HUES6 (cell line): Measurements from ENCODE around the gene CNTN2.

Experiments used
- H3K27ac ChIP-seq: 2 replicates; pipeline ENCODE4 v1.7.0; 2013; ENCODE audit warnings: low read depth, mild to moderate bottlenecking, low read length, inconsistent platforms
- H3K27me3 ChIP-seq: 2 replicates; pipeline ENCODE4 v1.6.1; 2013; ENCODE audit warnings: low read length; ENCODE audit not compliant: control insufficient read depth, insufficient read depth
- H3K36me3 ChIP-seq: 2 replicates; pipeline ENCODE4 v1.6.1; 2013; ENCODE audit warnings: low read length; ENCODE audit not compliant: control insufficient read depth, insufficient read depth
- H3K4me1 ChIP-seq: 2 replicates; pipeline ENCODE4 v1.6.1; 2013; ENCODE audit warnings: low read length; ENCODE audit not compliant: control insufficient read depth, insufficient read depth
- H3K4me3 ChIP-seq: 2 replicates; pipeline ENCODE4 v1.5.1; 2013; ENCODE audit warnings: low read depth, low read length
- H3K9ac ChIP-seq: one replicate; pipeline ENCODE4 v1.6.1; 2013; ENCODE audit warnings: mild to moderate bottlenecking, low read length
- H3K9me3 ChIP-seq: 2 replicates; pipeline ENCODE4 v1.6.1; 2013; ENCODE audit warnings: low read depth, low read length; ENCODE audit not compliant: control insufficient read depth, insufficient read depth

The CNTN2 gene

GRCh38 chr1:205041998-205042910, 758 bp upstream of the CNTN2 start:
- H3K36me3 ChIP-seq: no peaks in the 10 kb centered on the region
- no peak overlapping the region for H3K4me3 ChIP-seq
- no peak overlapping the region for H3K9ac ChIP-seq
- peaks cover 25% of the 10 kb centered on the region for H3K4me1 ChIP-seq
- peaks cover 97% of the 10 kb centered on the region for H3K27me3 ChIP-seq
- no peak overlapping the region for H3K27ac ChIP-seq
- no peaks in the 10 kb centered on the region for H3K9me3 ChIP-seq

GRCh38 chr1:205043866-205044265, 854 bp downstream of the CNTN2 start:
- Histone ChIP-seq H3K9me3 (no peaks in the 10 kb centered on the region), H3K27ac (no peak overlapping the region), H3K4me1 (peaks cover 25% of the 10 kb centered on the region), H3K9ac (no peak overlapping the region), H3K36me3 (no peaks in the 10 kb centered on the region), H3K27me3 (peaks cover 88% of the 10 kb centered on the region), H3K4me3 (no peak overlapping the region)

DNA sequence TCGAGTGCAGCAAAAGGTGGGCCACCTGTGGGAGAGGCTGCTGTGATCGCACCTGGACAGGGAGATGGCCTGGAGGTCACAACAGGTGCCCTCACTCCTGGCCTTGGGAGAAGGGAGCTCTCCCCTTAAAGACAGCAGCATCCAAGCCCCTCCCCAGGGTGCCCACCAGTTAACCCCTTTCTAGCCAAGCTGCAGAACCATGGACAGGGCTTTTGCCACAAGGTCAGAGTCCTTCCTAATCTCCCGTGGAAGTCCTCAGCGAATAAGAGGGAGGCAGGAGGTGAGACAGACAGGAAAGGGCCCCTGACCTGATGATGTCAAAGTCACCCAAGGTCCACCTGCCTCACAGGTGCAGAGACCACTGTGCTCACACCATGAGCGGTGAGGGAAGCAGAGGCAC, 1.7 kb downstream of the CNTN2 start:
- no peaks in the 10 kb centered on the region for H3K9me3 ChIP-seq
- H3K36me3 ChIP-seq: no peaks in the 10 kb centered on the region
- H3K9ac ChIP-seq: no peak overlapping the region
- H3K4me3 ChIP-seq: no peak overlapping the region
- H3K4me1 ChIP-seq: peaks cover 25% of the 10 kb centered on the region
- H3K27me3 ChIP-seq: peaks cover 84% of the 10 kb centered on the region
- no peak overlapping the region for H3K27ac ChIP-seq

DNA sequence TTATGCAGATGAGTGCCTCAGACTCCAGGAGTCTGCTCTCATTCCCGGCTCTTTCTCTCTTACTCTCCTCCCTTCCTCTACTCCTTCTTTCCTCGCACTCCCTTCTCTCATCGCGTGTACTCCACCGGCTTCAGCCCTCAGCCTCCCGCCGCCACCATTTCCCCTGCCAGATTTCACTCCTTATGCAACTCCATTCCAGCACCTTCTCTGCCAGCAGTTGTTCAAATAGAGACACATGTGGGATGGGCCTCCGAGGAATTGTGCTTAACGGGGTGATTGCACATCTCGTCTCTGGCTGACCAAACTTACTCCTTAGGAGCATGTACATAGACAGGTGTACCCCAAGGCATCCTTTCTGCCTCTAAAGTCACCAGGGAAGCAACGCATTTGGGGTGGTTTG, 2.1 kb downstream of the CNTN2 start:
- peaks cover 81% of the 10 kb centered on the region for H3K27me3 ChIP-seq
- no peak overlapping the region for H3K27ac ChIP-seq
- H3K36me3 ChIP-seq: no peaks in the 10 kb centered on the region
- no peak overlapping the region for H3K4me3 ChIP-seq
- no peaks in the 10 kb centered on the region for H3K9me3 ChIP-seq
- H3K9ac ChIP-seq: no peak overlapping the region
- peaks cover 25% of the 10 kb centered on the region for H3K4me1 ChIP-seq

DNA sequence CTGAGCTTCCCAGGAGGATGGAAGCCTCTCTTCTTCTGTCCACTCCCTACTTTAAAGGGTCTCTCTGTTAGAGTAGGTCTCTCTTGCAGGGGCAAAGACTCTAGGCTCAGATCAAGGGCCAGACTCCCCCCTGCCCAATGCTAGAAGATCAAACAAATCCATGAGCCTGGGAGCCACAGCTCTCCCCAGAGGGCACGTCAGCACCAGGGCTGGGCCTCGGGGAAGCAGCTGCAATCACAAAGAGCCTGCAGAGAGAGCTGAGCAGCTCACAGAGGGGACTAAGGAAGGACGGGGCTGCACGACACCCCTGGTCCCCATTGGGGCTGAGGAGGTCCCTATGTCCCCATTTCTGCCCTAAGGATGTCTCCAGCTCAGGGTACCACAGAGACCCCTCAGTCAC, 3.9 kb downstream of the CNTN2 start:
- Histone ChIP-seq H3K27ac (no peak overlapping the region), H3K9me3 (no peaks in the 10 kb centered on the region), H3K27me3 (peaks cover 67% of the 10 kb centered on the region), H3K4me1 (peaks cover 25% of the 10 kb centered on the region), H3K4me3 (no peak overlapping the region), H3K9ac (no peak overlapping the region), H3K36me3 (no peaks in the 10 kb centered on the region)

DNA sequence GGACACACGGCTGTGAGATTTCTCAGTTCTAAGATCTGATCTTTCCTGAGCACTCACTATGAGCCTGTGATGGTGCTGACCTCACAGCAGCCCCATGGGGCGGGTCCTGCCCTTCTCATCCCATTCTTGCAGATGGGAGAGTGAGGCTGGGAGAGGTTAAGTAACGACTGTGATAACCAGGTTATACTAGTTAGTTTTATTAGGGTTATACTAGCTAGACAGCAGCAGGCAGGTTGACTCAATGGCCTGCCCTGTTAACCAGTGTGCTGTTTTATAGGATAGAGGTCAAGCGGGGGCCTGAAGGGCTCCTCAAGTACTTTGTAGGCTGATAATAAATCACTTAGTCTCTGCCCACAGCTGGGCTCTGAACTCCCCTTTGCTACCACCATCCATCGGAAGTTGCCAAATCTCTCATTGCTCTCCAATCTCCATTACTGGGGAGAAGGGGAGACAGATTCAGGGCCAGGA, 4.8 kb downstream of the CNTN2 start:
- Histone ChIP-seq H3K27ac (no peak overlapping the region), H3K9ac (no peak overlapping the region), H3K4me1 (peaks cover 25% of the 10 kb centered on the region), H3K36me3 (no peaks in the 10 kb centered on the region), H3K27me3 (peaks cover 58% of the 10 kb centered on the region), H3K9me3 (no peaks in the 10 kb centered on the region), H3K4me3 (no peak overlapping the region)

- H3K9me3 ChIP-seq: no peaks in the 10 kb centered on the region
- no peak overlapping the region for H3K9ac ChIP-seq
- H3K4me1 ChIP-seq: peaks cover 24% of the 10 kb centered on the region
- no peak overlapping the region for H3K27ac ChIP-seq
- no peaks in the 10 kb centered on the region for H3K36me3 ChIP-seq
- H3K27me3 ChIP-seq: peaks cover 52% of the 10 kb centered on the region
- H3K4me3 ChIP-seq: no peak overlapping the region
Measured at GRCh38 chr1:205048382-205048781, 5.4 kb downstream of the CNTN2 start.

GRCh38 chr1:205049479-205049878, 6.5 kb downstream of the CNTN2 start:
- no peak overlapping the region for H3K9ac ChIP-seq
- no peaks in the 10 kb centered on the region for H3K9me3 ChIP-seq
- no peaks in the 10 kb centered on the region for H3K36me3 ChIP-seq
- H3K4me1 ChIP-seq: peaks cover 16% of the 10 kb centered on the region; the same call in 1 of the 2 replicates
- H3K27ac ChIP-seq: no peak overlapping the region
- H3K27me3 ChIP-seq: peaks cover 45% of the 10 kb centered on the region
- no peak overlapping the region for H3K4me3 ChIP-seq

- Histone ChIP-seq H3K4me3 (no peak overlapping the region), H3K27me3 (peaks cover 25% of the 10 kb centered on the region; the same call in 1 of the 2 replicates), H3K9ac (no peak overlapping the region), H3K36me3 (no peaks in the 10 kb centered on the region), H3K9me3 (no peaks in the 10 kb centered on the region), H3K4me1 (no peaks in the 10 kb centered on the region), H3K27ac (no peak overlapping the region)
Measured at GRCh38 chr1:205052690-205053089, 9.7 kb downstream of the CNTN2 start.

- H3K27ac ChIP-seq: no peak overlapping the region
- peaks cover 22% of the 10 kb centered on the region; the same call in 1 of the 2 replicates for H3K27me3 ChIP-seq
Measured at GRCh38 chr1:205053296-205053695, 10.3 kb downstream of the CNTN2 start.

GRCh38 chr1:205054013-205054412, 11.0 kb downstream of the CNTN2 start:
- H3K36me3 ChIP-seq: no peaks in the 10 kb centered on the region
- no peak overlapping the region for H3K27ac ChIP-seq
- peaks cover 22% of the 10 kb centered on the region; the same call in 1 of the 2 replicates for H3K27me3 ChIP-seq
- no peak overlapping the region for H3K9ac ChIP-seq
- H3K4me3 ChIP-seq: no peak overlapping the region
- no peaks in the 10 kb centered on the region for H3K9me3 ChIP-seq
- no peaks in the 10 kb centered on the region for H3K4me1 ChIP-seq

More at GRCh38 chr1:205053296-205053695, 10.3 kb downstream of the CNTN2 start:
- no peak overlapping the region for H3K4me3 ChIP-seq
- no peaks in the 10 kb centered on the region for H3K36me3 ChIP-seq
- H3K4me1 ChIP-seq: no peaks in the 10 kb centered on the region
- H3K9ac ChIP-seq: no peak overlapping the region
- H3K9me3 ChIP-seq: no peaks in the 10 kb centered on the region
